Fibroblast of lung (primary cell): ENCODE results near the gene EXPH5. TPM values are rescaled to one million over a fixed set of nuclear protein-coding genes. Genes with fewer than 3 reads are reported as not detected.

Experiments used
- DNase-seq, 2 donors: peaks; one replicate each; pipeline versions ENCODE4 v3.0.0 to v3.0.0-alpha.2; 2010; ENCODE audit warnings: low read depth in 2 of 2
- H2AFZ ChIP-seq: 2 replicates; pipeline ENCODE4 v1.5.1; 2012; ENCODE audit warnings: low read length, control low read depth, inconsistent platforms
- H3K27ac ChIP-seq: 2 replicates; pipeline ENCODE4 v1.5.1; 2011; ENCODE audit warnings: low read length, control low read depth; ENCODE audit not compliant: insufficient read depth
- H3K27me3 ChIP-seq: 2 replicates; pipeline ENCODE4 v1.5.1; 2011; ENCODE audit warnings: mild to moderate bottlenecking, low read length; ENCODE audit not compliant: control insufficient read depth, insufficient read depth
- H3K36me3 ChIP-seq: 2 replicates; pipeline ENCODE4 v1.5.1; 2011; ENCODE audit warnings: low read length; ENCODE audit not compliant: control insufficient read depth, insufficient read depth
- H3K4me1 ChIP-seq: 2 replicates; pipeline ENCODE4 v1.5.1; 2011; ENCODE audit warnings: low read length; ENCODE audit not compliant: control insufficient read depth, insufficient read depth; ENCODE audit errors: extremely low read depth
- H3K4me2 ChIP-seq: 2 replicates; pipeline ENCODE4 v1.5.1; 2011; ENCODE audit warnings: low read length, control low read depth; ENCODE audit not compliant: insufficient read depth; ENCODE audit errors: extremely low read depth
- H3K4me3 ChIP-seq, 4 experiments: fragments of 200-600 bp in 1 of 4; sonication (generic) in 1 of 4; replicated peaks in 1 of 4; 2 replicates each; pipeline ENCODE4 v1.5.1; 2011 to 2016; ENCODE audit warnings: low read length in 4 of 4, low read depth in 3 of 4, mild to moderate bottlenecking in 3 of 4, control low read depth in 2 of 4, inconsistent platforms in 1 of 4, mixed read lengths in 1 of 4; ENCODE audit not compliant: insufficient read depth in 1 of 4; ENCODE audit errors: control extremely low read depth in 1 of 4
- H3K79me2 ChIP-seq: 2 replicates; pipeline ENCODE4 v1.5.1; 2012; ENCODE audit warnings: mild to moderate bottlenecking, low read length, inconsistent platforms; ENCODE audit not compliant: control insufficient read depth, insufficient read depth
- H3K9ac ChIP-seq: 2 replicates; pipeline ENCODE4 v1.5.1; 2011; ENCODE audit warnings: mild to moderate bottlenecking, low read length, control low read depth; ENCODE audit not compliant: insufficient read depth
- H3K9me3 ChIP-seq: 2 replicates; pipeline ENCODE4 v1.5.1; 2012; ENCODE audit warnings: low read depth, low read length; ENCODE audit not compliant: control insufficient read depth, insufficient read depth
- H4K20me1 ChIP-seq: 2 replicates; pipeline ENCODE4 v1.5.1; 2011; ENCODE audit warnings: low read length; ENCODE audit not compliant: control insufficient read depth, insufficient read depth; ENCODE audit errors: extremely low read depth
- CTCF ChIP-seq, 2 donors: IDR thresholded peaks in 1 of 2; conservative IDR thresholded peaks in 1 of 2; 1 replicate in 1 of 2; 2 replicates in 1 of 2; pipeline ENCODE4 v1.5.1; 2011 to 2012; ENCODE audit warnings: low read length in 2 of 2, control low read depth in 1 of 2, inconsistent platforms in 1 of 2, low read depth in 1 of 2, mild to moderate bottlenecking in 1 of 2
- EZH2 ChIP-seq: IDR thresholded peaks from 2 replicates; pipeline ENCODE4 v1.5.1; 2012; ENCODE audit warnings: low read length, control low read depth, mild to moderate bottlenecking; ENCODE audit errors: missing control alignments
- polyA plus RNA-seq, 2 donors: library from polyadenylated mRNA; depleted of rRNA in 1 of 2; stranded (reverse) in 1 of 2; unstranded in 1 of 2; fragments of >200 nt; gene quantifications; 2 replicates each; pipeline ENCODE4 v1.2.1, GENCODE V29; 2011 to 2012; ENCODE audit warnings: missing spikeins in 1 of 2
- total RNA-seq: library from RNA; depleted of rRNA; stranded (reverse); fragments of >200 nt; gene quantifications from 2 replicates; pipeline ENCODE4 v1.2.1, GENCODE V29; 2014

EXPH5 gene
- total and polyA plus RNA-seq, 2 donors (not counting 1 experiment from before 2014, with no cell fraction given): 2.9 to 11.2 TPM

- H3K27me3 ChIP-seq: no peaks in the 10 kb centered on the region
- peak overlapping the region; percentile 97 for H3K27ac ChIP-seq
- H3K9ac ChIP-seq: peak overlapping the region; percentile 28
- H3K4me3 ChIP-seq: peak overlapping the region; percentile 58 to 75 (median 71)
- no peaks in the 10 kb centered on the region for H3K36me3 ChIP-seq
- H3K4me2 ChIP-seq: peak overlapping the region; percentile 9
- TF ChIP-seq CTCF (conservative IDR thresholded peaks at IDR 0.05 in 1 of 2, IDR thresholded peaks at IDR 0.05 in 1 of 2; ENCODE audit: low read depth in 1 of 2, low read length in 2 of 2) (no peak), EZH2 (no peak)
- H3K79me2 ChIP-seq: no peaks in the 10 kb centered on the region
- DNase-seq: no peak
- H2AFZ ChIP-seq: peak overlapping the region; percentile 66
- H3K4me1 ChIP-seq: no peaks in the 10 kb centered on the region
- H3K9me3 ChIP-seq: no peaks in the 10 kb centered on the region
- H4K20me1 ChIP-seq: no peaks in the 10 kb centered on the region
Observed at GRCh38 chr11:108466405-108466804, 127.2 kb downstream of the EXPH5 start.

Other genes starting within 250 kb of the EXPH5 start
- gene C11orf65, start 126.2 kb downstream of the EXPH5 start, total RNA-seq: 1.8 and 2.3 TPM in 2 replicates
- gene C11orf65, start 126.2 kb downstream of the EXPH5 start, polyA plus RNA-seq: 0.54 and 0.75 TPM in 2 replicates
- gene POGLUT3, start 95.4 kb downstream of the EXPH5 start, total RNA-seq: 23.4 and 41.1 TPM in 2 replicates
- gene POGLUT3, start 95.4 kb downstream of the EXPH5 start, polyA plus RNA-seq: 60.4 and 81.0 TPM in 2 replicates
- gene DDX10, start 71.3 kb upstream of the EXPH5 start, total RNA-seq: 18.5 and 20.3 TPM in 2 replicates
- gene DDX10, start 71.3 kb upstream of the EXPH5 start, polyA plus RNA-seq: 20.7 and 27.7 TPM in 2 replicates